GM12874 (cell line): Measurements from ENCODE around the gene CEP104.

Source experiments
- TF ChIP-seq, protein P1 (sequence below): IDR thresholded peaks from 2 replicates; pipeline ENCODE4 v1.5.1; 2011; ENCODE audit warnings: low read depth, mild to moderate bottlenecking, control low read depth, low read length, moderate library complexity; ENCODE audit not compliant: insufficient read depth

Gene CEP104

GRCh38 chr1:3785456-3786157, 71.4 kb downstream of the CEP104 start:
- TF ChIP-seq, protein P1, sequence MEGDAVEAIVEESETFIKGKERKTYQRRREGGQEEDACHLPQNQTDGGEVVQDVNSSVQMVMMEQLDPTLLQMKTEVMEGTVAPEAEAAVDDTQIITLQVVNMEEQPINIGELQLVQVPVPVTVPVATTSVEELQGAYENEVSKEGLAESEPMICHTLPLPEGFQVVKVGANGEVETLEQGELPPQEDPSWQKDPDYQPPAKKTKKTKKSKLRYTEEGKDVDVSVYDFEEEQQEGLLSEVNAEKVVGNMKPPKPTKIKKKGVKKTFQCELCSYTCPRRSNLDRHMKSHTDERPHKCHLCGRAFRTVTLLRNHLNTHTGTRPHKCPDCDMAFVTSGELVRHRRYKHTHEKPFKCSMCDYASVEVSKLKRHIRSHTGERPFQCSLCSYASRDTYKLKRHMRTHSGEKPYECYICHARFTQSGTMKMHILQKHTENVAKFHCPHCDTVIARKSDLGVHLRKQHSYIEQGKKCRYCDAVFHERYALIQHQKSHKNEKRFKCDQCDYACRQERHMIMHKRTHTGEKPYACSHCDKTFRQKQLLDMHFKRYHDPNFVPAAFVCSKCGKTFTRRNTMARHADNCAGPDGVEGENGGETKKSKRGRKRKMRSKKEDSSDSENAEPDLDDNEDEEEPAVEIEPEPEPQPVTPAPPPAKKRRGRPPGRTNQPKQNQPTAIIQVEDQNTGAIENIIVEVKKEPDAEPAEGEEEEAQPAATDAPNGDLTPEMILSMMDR: no peak

- TF ChIP-seq, protein P1: no peak
These were observed 72.0 kb downstream of the CEP104 start for GRCh38 chr1:3785045-3785444.

DNA sequence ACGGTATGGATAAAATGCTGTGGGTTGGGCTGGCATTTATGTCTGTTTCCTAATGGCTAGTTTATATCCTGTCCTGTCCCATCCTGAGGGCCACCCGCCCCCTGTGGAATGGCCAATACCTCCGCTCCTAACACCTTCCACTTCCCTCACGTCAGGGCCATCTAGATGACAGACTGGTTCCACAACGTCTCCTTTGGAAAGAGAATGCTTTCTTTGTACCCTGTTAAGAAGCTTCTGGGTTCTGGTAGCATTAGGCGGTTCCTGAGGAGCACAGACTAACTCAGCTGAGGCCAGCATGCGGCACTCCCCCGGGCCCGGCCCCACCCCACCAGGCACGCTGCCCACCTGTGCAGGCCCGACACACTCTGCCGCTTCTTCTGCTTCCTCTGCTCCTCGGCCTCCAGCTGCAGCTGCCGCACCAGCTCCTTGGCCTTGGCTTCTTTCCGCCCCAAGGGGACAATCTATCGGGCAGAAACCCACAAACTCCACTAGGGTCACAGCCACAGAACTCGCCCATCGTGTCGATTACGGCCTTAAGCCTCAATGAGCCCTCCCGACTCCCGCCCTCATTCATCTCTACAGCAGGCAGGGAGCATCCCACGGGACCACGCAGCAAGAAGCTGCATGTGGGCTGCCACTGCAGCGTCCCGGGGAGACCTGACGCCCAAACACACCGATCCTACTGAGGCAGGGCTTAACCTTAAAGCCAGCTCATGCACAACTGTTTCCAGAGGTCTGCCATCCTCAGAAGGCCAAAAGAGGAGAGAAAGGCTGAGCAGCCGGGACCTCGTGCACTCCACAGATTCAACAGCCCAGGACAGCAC, 73.1 kb downstream of the CEP104 start:
- TF ChIP-seq, protein P1: no peak

GRCh38 chr1:3780901-3781300, 76.1 kb downstream of the CEP104 start:
- TF ChIP-seq, protein P1: no peak

- TF ChIP-seq, protein P1: no peak
These were observed 77.0 kb downstream of the CEP104 start for GRCh38 chr1:3779912-3780416.

DNA sequence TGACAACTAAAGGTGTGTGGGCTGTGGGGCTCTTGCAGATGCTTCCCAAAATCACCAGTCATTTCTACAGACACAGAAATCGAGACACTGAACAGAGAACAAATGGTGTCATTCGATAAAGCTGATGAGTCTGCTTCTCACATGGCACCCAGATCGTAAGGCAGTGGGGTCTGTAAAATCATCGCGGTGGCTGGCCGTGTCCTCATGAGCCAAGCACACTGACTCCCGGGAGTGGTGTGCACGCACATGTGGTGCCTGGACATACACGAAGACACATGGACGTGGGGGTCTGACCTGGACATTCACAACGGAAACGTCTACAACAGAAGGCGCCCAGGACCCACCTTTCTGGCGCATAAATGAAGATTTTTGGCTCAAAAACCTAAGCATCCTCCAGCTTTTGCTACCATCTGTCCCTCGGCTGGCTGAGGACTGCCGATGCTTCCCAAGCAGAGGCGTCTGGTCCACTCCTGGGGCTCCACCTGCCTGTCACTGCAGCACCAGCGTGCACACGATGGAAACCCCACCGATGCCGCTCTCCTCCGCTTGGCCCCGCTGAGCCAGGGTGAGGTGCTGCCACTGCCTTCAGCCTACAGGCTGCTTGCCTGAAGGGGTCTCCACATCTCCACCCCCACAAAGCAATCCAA, 77.6 kb downstream of the CEP104 start:
- TF ChIP-seq, protein P1: no peak
